Activated naive CD8-positive, alpha-beta T cell treated with anti-CD3 and anti-CD28 coated beads, Interleukin-2, amount 10 ng/mL, durations not matched to agents 7 days and 5 days (primary cell): ENCODE data around the gene PUS1. TPM values are rescaled to one million over a fixed set of nuclear protein-coding genes. Genes with fewer than 3 reads are reported as not detected.

Experiments used
- total RNA-seq, 2 experiments: library from RNA; stranded (reverse); gene quantifications; one replicate each; pipeline ENCODE4 v1.2.3, GENCODE V29; 2021

The PUS1 gene
- total RNA-seq, 2 experiments from 2014 or later = 45.3 to 48.6 TPM

Other genes starting within 250 kb of the PUS1 start
- gene SFSWAP, start 218.2 kb upstream of the PUS1 start, total RNA-seq = 10 to 100 TPM; 65.5 to 67.8 TPM
- gene MMP17, start 100.9 kb upstream of the PUS1 start, total RNA-seq = under 1 TPM; 0.36 to 0.54 TPM
- gene ULK1, start 34.7 kb upstream of the PUS1 start, total RNA-seq = 10 to 100 TPM; 32.6 to 33.2 TPM
- 10 to 100 TPM; 66.7 to 70.2 TPM for gene EP400, start 20.7 kb downstream of the PUS1 start, total RNA-seq
- gene DDX51, start 215.0 kb downstream of the PUS1 start, total RNA-seq = 10 to 100 TPM; 31.9 to 33.5 TPM
- gene NOC4L, start 215.2 kb downstream of the PUS1 start, total RNA-seq = 10 to 100 TPM; 29.3 to 29.4 TPM